Epithelial cell of esophagus (primary cell): ENCODE data around the gene TBC1D21.

Source experiments
- DNase-seq: peaks from one replicate; pipeline ENCODE4 v3.0.0; 2010; ENCODE audit warnings: low read depth
- H3K4me3 ChIP-seq: 2 replicates; pipeline ENCODE4 v1.5.1; 2011; ENCODE audit warnings: mild to moderate bottlenecking, low read length, control low read depth
- CTCF ChIP-seq: IDR thresholded peaks from 2 replicates; pipeline ENCODE4 v1.5.1; 2011; ENCODE audit warnings: low read depth, mild to moderate bottlenecking, low read length, control low read depth, inconsistent platforms; ENCODE audit not compliant: insufficient read depth; ENCODE audit errors: missing control alignments

TBC1D21 gene

DNA sequence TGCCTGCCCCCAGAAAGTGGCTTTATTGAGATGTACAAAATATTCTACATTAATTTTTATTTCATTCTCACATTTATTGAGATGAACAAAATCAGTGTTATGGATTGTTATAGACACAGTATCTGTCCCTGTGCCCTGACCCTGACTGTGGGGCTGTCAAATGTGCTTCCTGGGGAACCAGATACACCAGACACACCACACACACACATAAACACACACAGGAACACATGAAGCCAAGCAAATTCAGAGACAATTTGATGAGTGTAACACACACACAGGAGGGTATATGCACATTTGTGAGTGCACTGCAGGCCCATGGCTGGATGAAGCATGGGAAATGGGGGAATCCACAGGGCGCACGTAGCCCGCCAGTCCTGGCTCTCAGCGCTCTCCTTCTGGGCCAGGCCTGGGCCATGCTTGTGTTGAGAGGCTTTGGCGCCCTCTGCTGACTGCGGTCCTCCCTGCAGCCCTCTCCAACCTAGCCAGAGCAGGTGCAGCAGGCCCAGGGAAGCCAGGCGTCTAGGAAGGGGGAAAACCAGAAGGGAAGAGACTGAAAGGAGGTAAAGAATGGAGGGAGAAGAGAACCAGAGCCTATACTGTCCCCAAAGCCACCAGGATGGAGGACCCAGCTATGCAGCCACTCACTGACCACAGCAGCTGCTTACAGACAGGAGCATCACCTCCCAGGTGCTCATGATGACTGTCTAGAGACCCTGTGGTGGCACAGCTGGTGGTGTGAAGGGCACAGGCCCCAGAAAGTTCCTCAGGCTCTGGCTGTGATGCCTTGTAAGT is 34.9 kb downstream of the TBC1D21 start:
- peak; percentile 77 for DNase-seq
- TF ChIP-seq CTCF, result peak; percentile 95
- H3K4me3 ChIP-seq, result no peak overlapping the region

- TF ChIP-seq CTCF, result no peak
Measured at GRCh38 chr15:73908822-73909122, 35.4 kb downstream of the TBC1D21 start.

GRCh38 chr15:73909651-73910050 is 36.3 kb downstream of the TBC1D21 start:
- H3K4me3 ChIP-seq, result no peak overlapping the region
- TF ChIP-seq CTCF, result no peak
- DNase-seq, result no peak

More at GRCh38 chr15:73908822-73909122, 35.4 kb downstream of the TBC1D21 start:
- H3K4me3 ChIP-seq, result no peak overlapping the region
- no peak for DNase-seq

- no peak overlapping the region for H3K4me3 ChIP-seq
- no peak for DNase-seq
- no peak for TF ChIP-seq CTCF
Measured at GRCh38 chr15:73910522-73911303, 37.3 kb downstream of the TBC1D21 start.

DNA sequence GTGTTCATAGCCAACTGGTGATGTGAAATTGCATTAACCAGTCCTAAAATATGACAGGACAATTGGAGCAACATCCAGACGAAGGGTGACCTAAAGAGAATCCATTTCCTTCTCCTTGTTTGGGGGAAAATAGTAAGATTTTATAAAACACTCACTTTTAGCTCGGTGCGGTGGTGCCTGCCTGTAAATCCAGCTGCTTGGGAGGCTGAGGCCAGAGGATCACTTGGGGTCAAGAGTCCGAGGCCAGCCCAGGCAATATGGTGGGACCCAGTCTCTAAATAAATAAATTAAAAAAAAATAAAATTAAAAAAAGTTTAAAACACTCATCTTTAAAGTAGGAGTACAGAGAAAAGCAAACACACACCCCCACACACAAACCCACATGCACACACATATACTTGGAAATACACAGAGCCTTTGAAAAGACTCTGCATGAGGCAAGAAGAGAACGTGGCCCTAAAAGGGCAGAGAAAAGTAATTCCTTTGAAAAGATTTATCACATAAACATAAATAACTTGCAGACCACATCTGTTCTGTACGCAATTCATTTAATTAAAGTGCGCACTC is 38.7 kb downstream of the TBC1D21 start:
- H3K4me3 ChIP-seq, result no peak overlapping the region
- TF ChIP-seq CTCF, result no peak
- no peak for DNase-seq

DNA sequence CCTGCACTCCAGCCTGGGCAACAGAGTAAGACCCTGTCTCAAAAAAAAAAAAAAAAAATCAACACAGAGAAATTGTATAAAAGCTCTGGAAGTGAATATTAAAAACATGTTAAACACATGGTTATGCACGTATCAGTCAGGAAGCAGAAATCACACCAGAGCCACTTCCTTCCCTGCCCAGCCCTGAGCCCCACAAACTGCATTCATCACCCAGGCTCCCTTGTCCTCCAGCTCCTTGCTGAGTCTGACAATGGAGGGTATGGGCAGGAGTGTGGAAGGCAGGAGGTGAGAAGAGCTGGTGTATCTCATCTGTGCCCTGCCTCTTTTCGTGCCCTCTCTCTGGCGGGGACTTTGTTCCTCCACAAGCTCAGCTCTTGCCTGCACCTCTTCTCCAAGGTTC is 40.8 kb downstream of the TBC1D21 start:
- no peak overlapping the region for H3K4me3 ChIP-seq
- no peak for DNase-seq
- TF ChIP-seq CTCF, result no peak

DNA sequence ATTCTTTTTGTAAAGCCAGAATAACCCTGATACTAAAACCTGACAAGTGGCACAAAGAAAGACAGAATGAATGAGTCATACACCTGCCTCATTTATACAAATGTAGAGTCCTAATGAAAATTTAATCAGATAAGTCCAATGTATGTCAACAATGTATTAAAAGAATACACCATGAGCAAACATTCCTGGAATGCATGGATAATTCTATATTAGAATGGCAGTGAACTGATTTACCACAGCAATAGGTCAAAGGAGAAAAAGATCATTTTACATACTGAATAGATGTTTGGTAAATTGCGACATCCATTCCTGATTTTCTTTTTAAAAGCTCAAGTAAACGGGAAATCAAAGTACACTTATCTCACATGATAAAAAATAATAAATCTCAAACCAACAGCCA is 41.7 kb downstream of the TBC1D21 start:
- no peak for DNase-seq
- no peak overlapping the region for H3K4me3 ChIP-seq
- TF ChIP-seq CTCF, result no peak
